Gastrocnemius medialis (tissue), 4 donors: ENCODE measurements around the gene FGF14. TPM values are rescaled to one million over a fixed set of nuclear protein-coding genes. Genes with fewer than 3 reads are reported as not detected.

Source experiments
- ATAC-seq, 2 donors: fragments of 150-250 bp; one replicate each; pipeline ENCODE4 v1.9.1; 2016
- DNase-seq, 2 donors: peaks; one replicate each; pipeline ENCODE4 v3.0.0-alpha.2; 2019
- H3K27ac ChIP-seq, 4 donors: fragments of 200-600 bp; sonication (generic); 1 replicate in 1 of 4; 2 replicates in 3 of 4; pipeline ENCODE4 v1.5.1; 2016 to 2018; ENCODE audit warnings: mild to moderate bottlenecking in 2 of 4, moderate library complexity in 1 of 4
- H3K27me3 ChIP-seq, 3 donors: fragments of 200-600 bp; sonication (generic) in 2 of 3; 1 replicate in 1 of 3; 2 replicates in 2 of 3; pipeline versions ENCODE4 v1.5.1 to v1.6.0; 2016 to 2019; ENCODE audit warnings: mild to moderate bottlenecking in 1 of 3, moderate library complexity in 1 of 3
- H3K36me3 ChIP-seq, 2 donors: fragments of 200-600 bp; sonication (generic) in 1 of 2; one replicate each; pipeline ENCODE4 v1.5.1; 2017 to 2018
- H3K4me1 ChIP-seq, 2 donors: fragments of 200-600 bp; sonication (generic) in 1 of 2; one replicate each; pipeline ENCODE4 v1.5.1; 2016 to 2017; ENCODE audit warnings: mild to moderate bottlenecking in 2 of 2
- H3K4me3 ChIP-seq, 4 donors: fragments of 200-600 bp; sonication (generic) in 3 of 4; 1 replicate in 1 of 4; 2 replicates in 3 of 4; pipeline ENCODE4 v1.5.1; 2016 to 2019; ENCODE audit warnings: mild to moderate bottlenecking in 2 of 4
- H3K9me3 ChIP-seq, 3 donors: fragments of 200-600 bp; sonication (generic) in 2 of 3; 1 replicate in 1 of 3; 2 replicates in 2 of 3; pipeline ENCODE4 v1.5.1; 2016 to 2019
- CTCF ChIP-seq, 5 experiments: fragments of 450-650 bp in 3 of 5; fragments of 200-600 bp in 2 of 5; sonication (generic) in 2 of 5; IDR thresholded peaks in 4 of 5; conservative IDR thresholded peaks in 1 of 5; 1 replicate in 4 of 5; 2 replicates in 1 of 5; pipeline ENCODE4 v1.5.1; 2016 to 2019; ENCODE audit warnings: antibody characterized with exemption in 5 of 5, mild to moderate bottlenecking in 3 of 5, moderate library complexity in 3 of 5
- POLR2A ChIP-seq, 2 donors: fragments of 450-650 bp; IDR thresholded peaks; one replicate each; pipeline ENCODE4 v1.6.1; 2017; ENCODE audit warnings: antibody characterized with exemption in 2 of 2, mild to moderate bottlenecking in 2 of 2, moderate library complexity in 2 of 2
- in situ Hi-C, 4 donors: fragments of 200-750 bp; cut with MboI; loops; one replicate each; pipeline versions ENCODE4 v1.15.0 to v1.8.0; 2017; ENCODE audit warnings: low sequenced_read_pairs in 4 of 4
- intact Hi-C: fragments of 100-400 bp; cut with DNase I; formaldehyde crosslinking; loops from one replicate; pipeline ENCODE4 v1.15.1; 2023; ENCODE audit warnings: low total_unique reads
- total RNA-seq, 4 donors: library from RNA; depleted of rRNA; stranded (reverse); fragments of >200 nt; gene quantifications; one replicate each; pipeline versions ENCODE4 v1.1.0 to v1.2.3, GENCODE V29; 2016

FGF14 gene
- total RNA-seq, 4 donors from 2014 or later, result 0.02 TPM; not detected in 3

GRCh38 chr13:101749584-101749983 lies 652.3 kb downstream of the FGF14 start:
- in situ Hi-C loops, result no loop called here
- no peak for TF ChIP-seq POLR2A (IDR thresholded peaks at IDR 0.05)
- no peak for TF ChIP-seq CTCF (IDR thresholded peaks at IDR 0.05 in 4 of 5, conservative IDR thresholded peaks at IDR 0.05 in 1 of 5)
- no peak overlapping the region for H3K27ac ChIP-seq
- no peaks in the 10 kb centered on the region for H3K9me3 ChIP-seq
- no peaks in the 10 kb centered on the region for H3K36me3 ChIP-seq
- intact Hi-C loops, result no loop called here
- H3K4me3 ChIP-seq, result no peak overlapping the region
- H3K4me1 ChIP-seq, result no peaks in the 10 kb centered on the region
- ATAC-seq (no peak), DNase-seq (no peak)
- H3K27me3 ChIP-seq, result no peaks in the 10 kb centered on the region

- no peak overlapping the region for H3K4me3 ChIP-seq
- H3K27ac ChIP-seq, result no peak overlapping the region
- H3K27me3 ChIP-seq, result no peaks in the 10 kb centered on the region
- ATAC-seq (no peak), DNase-seq (no peak)
- in situ Hi-C loops (no loop called here), intact Hi-C loops (no loop called here)
- H3K4me1 ChIP-seq, result no peaks in the 10 kb centered on the region
- H3K9me3 ChIP-seq, result no peaks in the 10 kb centered on the region
- TF ChIP-seq POLR2A (IDR thresholded peaks at IDR 0.05) (no peak), CTCF (IDR thresholded peaks at IDR 0.05 in 4 of 5, conservative IDR thresholded peaks at IDR 0.05 in 1 of 5) (no peak)
- H3K36me3 ChIP-seq, result no peaks in the 10 kb centered on the region
These were observed 654.8 kb downstream of the FGF14 start for GRCh38 chr13:101747039-101747438.

- H3K4me1 ChIP-seq, result no peaks in the 10 kb centered on the region
- ATAC-seq (no peak), DNase-seq (no peak)
- H3K9me3 ChIP-seq, result no peaks in the 10 kb centered on the region
- H3K36me3 ChIP-seq, result no peaks in the 10 kb centered on the region
- in situ Hi-C loops (no loop called here), intact Hi-C loops (no loop called here)
- TF ChIP-seq POLR2A (IDR thresholded peaks at IDR 0.05) (no peak), CTCF (IDR thresholded peaks at IDR 0.05 in 4 of 5, conservative IDR thresholded peaks at IDR 0.05 in 1 of 5) (no peak)
- no peak overlapping the region for H3K4me3 ChIP-seq
- H3K27me3 ChIP-seq, result no peaks in the 10 kb centered on the region
- H3K27ac ChIP-seq, result no peak overlapping the region
These were observed 655.3 kb downstream of the FGF14 start for GRCh38 chr13:101746513-101746912.

GRCh38 chr13:101739382-101740178 lies 662.3 kb downstream of the FGF14 start:
- H3K4me1 ChIP-seq, result no peaks in the 10 kb centered on the region
- DNase-seq, result no peak
- TF ChIP-seq POLR2A (IDR thresholded peaks at IDR 0.05), result no peak
- TF ChIP-seq CTCF (IDR thresholded peaks at IDR 0.05 in 4 of 5, conservative IDR thresholded peaks at IDR 0.05 in 1 of 5), result no peak
- no peak overlapping the region for H3K4me3 ChIP-seq
- H3K27ac ChIP-seq, result no peak overlapping the region
- H3K9me3 ChIP-seq, result no peaks in the 10 kb centered on the region
- H3K36me3 ChIP-seq, result no peaks in the 10 kb centered on the region
- in situ Hi-C loops, result no loop called here
- no peak for ATAC-seq
- intact Hi-C loops, result no loop called here
- H3K27me3 ChIP-seq, result no peaks in the 10 kb centered on the region

- TF ChIP-seq CTCF (IDR thresholded peaks at IDR 0.05 in 4 of 5, conservative IDR thresholded peaks at IDR 0.05 in 1 of 5) (no peak), POLR2A (IDR thresholded peaks at IDR 0.05) (no peak)
- no peaks in the 10 kb centered on the region for H3K36me3 ChIP-seq
- intact Hi-C loops, result no loop called here
- no peak overlapping the region for H3K4me3 ChIP-seq
- ATAC-seq (no peak), DNase-seq (no peak)
- H3K27me3 ChIP-seq, result no peaks in the 10 kb centered on the region
- H3K9me3 ChIP-seq, result no peaks in the 10 kb centered on the region
- H3K4me1 ChIP-seq, result no peaks in the 10 kb centered on the region
- in situ Hi-C loops, result no loop called here
- no peak overlapping the region for H3K27ac ChIP-seq
These were observed 663.5 kb downstream of the FGF14 start for GRCh38 chr13:101738336-101738735.
